ENCODE results near the gene SPRED2.

DNA sequence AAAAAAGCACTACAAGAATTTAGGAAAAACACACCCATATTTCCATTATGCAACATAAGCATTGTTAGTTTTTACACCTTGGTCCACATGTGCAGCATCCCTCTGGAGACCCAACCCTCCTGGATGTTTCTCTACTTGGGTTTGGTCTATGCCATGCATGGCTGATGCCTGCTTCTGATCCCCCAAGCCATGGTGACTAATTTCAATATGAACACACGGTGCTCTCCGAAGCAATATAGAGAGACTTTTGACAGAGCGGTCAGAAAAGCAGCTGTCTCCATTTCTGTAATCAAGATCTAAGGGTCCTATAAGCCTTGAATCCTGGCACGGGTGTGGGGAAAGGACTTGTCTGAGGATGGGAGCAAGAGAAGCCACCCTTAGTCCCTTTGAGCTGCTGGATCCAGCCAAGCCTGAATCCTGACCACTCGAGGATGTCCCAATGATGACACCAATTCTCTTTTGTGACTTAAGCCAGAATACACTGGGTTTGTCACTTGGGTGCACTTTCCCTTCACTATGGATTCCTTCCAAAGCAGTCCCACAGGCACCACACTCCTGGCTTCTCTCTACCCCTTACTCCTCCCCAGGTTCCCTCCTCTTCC, 113.2 kb downstream of the SPRED2 start:
- TF ChIP-seq, protein P1, sequence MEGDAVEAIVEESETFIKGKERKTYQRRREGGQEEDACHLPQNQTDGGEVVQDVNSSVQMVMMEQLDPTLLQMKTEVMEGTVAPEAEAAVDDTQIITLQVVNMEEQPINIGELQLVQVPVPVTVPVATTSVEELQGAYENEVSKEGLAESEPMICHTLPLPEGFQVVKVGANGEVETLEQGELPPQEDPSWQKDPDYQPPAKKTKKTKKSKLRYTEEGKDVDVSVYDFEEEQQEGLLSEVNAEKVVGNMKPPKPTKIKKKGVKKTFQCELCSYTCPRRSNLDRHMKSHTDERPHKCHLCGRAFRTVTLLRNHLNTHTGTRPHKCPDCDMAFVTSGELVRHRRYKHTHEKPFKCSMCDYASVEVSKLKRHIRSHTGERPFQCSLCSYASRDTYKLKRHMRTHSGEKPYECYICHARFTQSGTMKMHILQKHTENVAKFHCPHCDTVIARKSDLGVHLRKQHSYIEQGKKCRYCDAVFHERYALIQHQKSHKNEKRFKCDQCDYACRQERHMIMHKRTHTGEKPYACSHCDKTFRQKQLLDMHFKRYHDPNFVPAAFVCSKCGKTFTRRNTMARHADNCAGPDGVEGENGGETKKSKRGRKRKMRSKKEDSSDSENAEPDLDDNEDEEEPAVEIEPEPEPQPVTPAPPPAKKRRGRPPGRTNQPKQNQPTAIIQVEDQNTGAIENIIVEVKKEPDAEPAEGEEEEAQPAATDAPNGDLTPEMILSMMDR (IDR thresholded peaks at IDR 0.05; ENCODE audit: borderline replicate concordance, extremely low read depth, low read length, poor library complexity, severe bottlenecking), result no peak
- no peak for TF ChIP-seq EZH2 (IDR thresholded peaks at IDR 0.05; ENCODE audit: borderline replicate concordance, low read depth, low read length, severe bottlenecking)

Measured in DND-41 (cell line).